GM18861 (cell line): ENCODE results near the gene CHCHD5.
"Not testable (repeated sequence)": the region's sequence is repeated elsewhere in the genome, so short reads cannot be mapped to it uniquely, and the experiment has no call there.

Source experiments
- ATAC-seq: cut with Tn5 transposase; IDR thresholded peaks from one replicate; pipeline ENCODE4 v1.9.1; 2021; ENCODE audit not compliant: unreplicated experiment

The CHCHD5 gene

GRCh38 chr2:112585873-112586464 lies 1.6 kb downstream of the CHCHD5 start:
- no peak for ATAC-seq

GRCh38 chr2:112588611-112589045 lies 4.2 kb downstream of the CHCHD5 start:
- ATAC-seq: no peak

DNA sequence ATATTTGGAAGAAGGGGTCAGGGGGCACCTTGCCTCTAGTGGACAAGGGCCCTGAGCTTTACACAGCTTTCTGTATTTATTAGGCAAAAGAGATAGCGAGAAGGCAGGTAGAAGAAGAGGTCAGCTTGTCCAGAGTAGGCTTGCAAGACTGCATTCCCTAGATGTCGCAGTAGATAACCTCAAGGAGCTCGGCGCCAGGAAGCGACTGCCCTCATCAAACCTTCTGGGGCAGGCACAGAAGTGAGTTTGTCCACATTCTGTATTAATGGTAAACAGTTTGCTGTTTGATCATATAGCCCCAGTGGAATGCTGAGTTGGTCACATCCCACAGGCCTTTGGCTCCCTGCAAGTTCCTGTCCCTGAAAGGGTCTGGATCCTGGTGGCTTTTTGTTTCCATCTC lies 7.0 kb downstream of the CHCHD5 start:
- ATAC-seq: no peak

- ATAC-seq: no peak
Measured at GRCh38 chr2:112593736-112594135, 9.3 kb downstream of the CHCHD5 start.

DNA sequence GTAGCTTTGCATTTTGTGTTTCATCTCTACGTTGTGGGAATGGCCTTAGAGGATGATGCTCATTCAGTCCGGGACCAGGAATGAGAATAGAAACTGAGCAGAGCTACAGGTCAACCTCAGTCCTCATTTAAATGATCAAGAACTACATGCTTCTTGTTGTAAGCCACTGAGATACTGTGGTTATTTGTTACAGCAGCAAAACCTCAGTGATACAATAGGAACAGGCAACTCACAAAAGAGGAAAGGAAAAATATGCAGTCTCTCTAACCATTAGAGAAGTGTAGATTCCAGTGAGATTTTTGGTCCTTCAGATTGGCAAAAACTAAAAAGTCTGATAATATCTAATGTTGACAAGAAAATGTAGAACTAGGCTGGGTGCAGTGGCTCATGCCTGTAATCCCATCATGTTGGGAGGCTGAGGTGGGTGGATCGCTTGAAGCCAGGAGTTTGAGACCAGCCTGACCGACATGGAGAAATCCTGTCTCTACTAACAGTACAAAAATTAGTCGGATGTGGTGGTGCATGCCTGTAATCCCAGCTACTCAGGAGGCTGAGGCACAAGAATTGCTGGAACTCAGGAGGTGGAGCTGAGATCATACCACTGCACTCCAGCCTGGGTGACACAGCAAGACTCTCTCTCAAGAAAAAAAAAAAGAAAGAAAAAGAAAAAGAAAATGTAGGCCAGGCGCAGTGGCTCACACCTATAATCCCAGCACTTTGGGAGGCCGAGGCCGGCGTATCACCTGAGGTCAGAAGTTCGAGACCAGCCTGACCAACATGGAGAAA lies 13.3 kb downstream of the CHCHD5 start:
- ATAC-seq: no peak

DNA sequence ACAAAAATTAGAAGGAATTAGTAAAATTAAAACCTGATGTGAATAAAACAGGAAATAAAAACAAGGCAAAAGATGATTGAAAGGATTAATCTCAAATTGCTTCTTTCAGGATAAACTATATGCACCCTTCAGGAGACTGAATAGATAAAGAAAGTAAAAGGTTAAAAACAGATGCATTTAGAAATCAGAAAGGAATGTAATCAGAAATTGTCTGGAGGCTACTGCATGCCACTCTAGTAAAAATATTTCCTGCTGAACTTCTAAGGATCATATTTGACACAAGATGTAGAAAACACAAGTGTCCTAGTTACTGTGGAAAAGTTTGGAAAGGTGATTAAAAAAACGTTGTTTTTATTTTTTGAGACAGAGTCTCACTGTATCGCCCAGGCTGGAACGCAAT lies 16.2 kb downstream of the CHCHD5 start:
- ATAC-seq: no peak

DNA sequence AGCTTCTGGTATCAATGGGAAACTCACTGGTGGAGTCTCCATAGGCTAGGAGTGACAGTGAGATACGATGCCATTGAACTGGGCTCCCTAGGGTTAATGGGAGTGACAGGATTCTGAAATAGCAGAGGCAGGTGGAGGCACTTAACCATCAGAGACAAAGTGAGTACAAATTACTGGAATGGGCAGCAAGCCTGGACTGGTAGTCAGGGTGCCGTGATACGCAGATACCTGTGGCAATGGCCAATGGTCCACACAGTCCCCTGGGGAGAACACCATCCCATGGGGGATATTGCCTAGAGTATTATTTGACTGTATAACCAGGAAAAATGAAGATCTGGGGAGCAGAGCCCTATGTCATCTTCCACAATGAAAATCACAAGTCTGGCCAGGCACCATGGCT lies 17.3 kb downstream of the CHCHD5 start:
- ATAC-seq: no peak

DNA sequence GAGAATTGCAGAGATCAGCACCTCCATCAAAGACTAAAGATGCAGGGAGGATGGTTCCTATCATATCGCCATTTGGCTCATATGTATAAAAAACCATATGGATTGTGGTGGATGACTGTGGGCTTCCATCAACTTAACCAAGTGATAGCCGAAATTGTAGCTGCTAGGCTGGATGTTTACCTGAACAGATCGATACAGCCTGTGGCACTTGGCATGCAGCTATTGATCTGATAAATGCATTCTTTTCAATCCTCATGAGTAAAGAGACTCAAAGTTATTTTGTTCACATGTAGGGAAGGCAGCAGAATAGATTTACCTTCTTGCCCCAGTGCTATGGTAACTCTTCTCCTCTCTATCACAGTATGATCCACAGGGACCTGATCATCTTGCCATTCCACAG lies 18.5 kb downstream of the CHCHD5 start:
- ATAC-seq: no peak

GRCh38 chr2:112603731-112604130 lies 19.3 kb downstream of the CHCHD5 start:
- ATAC-seq: no peak

DNA sequence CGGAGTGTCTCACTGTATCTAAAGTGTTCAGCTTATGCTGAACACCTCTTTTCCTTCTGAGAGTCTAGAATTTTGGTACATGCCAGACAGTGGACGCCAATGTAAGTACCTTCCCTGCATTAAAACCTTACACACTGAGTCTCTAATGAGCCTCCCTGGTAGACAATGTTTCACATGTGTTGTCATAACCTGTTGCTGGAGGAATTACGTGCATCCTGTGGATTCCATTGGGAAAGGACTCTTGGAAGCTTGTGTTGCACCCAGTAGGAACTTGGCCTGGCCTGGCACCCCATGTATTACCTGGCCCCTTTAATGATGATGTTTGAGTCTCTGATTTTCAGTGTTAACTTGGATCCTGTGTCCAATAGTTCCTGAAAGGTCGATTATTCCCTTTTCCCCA lies 20.5 kb downstream of the CHCHD5 start:
- no peak for ATAC-seq

- ATAC-seq: no peak
Measured at GRCh38 chr2:112605926-112606325, 21.5 kb downstream of the CHCHD5 start.

DNA sequence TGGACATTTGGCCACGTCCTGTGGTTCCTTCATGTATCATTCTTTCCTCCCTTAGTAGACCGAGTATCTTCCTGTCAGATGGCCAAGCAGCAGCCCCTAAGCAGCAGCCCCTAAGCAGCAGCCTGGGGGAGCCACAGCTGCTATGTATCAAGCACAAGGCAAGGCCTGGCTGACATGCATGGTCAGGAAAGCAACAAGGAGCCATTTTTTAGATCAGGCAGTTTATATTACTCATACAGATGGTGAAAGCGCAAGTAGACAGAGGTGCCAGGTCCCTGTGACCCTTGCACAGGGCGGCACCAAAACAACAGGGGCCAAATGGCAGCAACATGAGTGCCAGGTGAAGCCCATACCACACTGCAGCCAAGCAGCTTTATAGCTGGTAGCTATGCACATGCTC lies 22.1 kb downstream of the CHCHD5 start:
- ATAC-seq: no peak

- no peak for ATAC-seq
Measured at GRCh38 chr2:112607680-112608438, 23.4 kb downstream of the CHCHD5 start.

- ATAC-seq: not testable (repeated sequence)
Measured at GRCh38 chr2:112609320-112609719, 24.9 kb downstream of the CHCHD5 start.

DNA sequence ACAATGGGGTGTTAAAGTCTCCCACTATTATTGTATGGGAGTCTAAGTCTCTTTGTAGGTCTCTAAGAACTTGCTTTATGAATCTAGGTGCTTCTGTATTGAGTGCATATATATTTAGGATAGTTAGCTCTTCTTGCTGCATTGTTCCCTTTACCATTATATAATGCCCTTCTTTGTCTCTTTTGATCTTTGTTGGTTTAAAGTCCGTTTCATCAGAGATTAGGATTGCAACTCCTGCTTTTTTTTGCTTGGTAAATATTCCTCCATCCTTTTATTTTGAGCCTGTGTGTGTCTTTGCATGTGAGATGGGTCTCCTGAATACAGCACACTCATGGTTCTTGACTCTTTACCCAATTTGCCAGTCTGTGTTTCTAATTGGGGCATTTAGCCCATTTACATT lies 27.9 kb downstream of the CHCHD5 start:
- ATAC-seq: not testable (repeated sequence)

GRCh38 chr2:112614201-112614840 lies 29.9 kb downstream of the CHCHD5 start:
- no peak for ATAC-seq

DNA sequence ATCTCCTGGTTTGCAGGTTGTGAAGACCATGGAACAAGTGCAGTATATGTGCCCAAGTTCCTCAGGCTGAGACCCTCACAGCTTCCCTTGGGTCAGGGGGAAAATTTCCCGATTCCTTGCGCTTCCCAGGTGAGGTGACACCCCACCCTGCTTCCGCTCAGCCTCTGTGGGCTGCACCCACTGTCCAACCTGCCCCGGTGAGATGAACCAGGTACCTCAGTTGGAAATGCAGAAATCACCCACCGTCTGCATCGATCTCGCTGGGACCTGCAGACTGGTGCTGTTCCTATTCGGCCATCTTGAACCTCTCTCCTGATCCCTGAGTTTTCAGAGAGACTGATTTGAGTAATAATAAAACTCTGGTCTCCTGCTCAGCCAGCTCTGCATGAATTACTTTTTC lies 30.6 kb downstream of the CHCHD5 start:
- no peak for ATAC-seq

DNA sequence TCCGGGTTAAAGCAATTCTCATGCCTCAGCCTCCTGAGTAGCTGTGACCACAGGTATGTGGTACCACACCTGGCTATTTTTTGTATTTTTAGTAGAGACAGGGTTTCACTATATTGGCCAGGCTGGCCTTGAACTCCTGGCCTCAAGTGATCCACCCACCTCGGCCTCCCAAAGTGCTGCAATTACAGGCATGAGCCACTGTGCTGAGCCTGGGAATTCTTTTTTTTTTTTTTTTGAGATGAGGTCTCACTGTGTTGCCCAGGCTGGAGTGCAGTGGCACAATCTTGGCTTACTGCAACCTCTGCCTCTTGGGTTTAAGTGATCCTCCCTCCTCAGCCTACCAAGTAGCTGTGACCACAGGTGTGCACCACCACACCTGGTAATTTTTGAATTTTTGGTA lies 31.4 kb downstream of the CHCHD5 start:
- not testable (repeated sequence) for ATAC-seq

- ATAC-seq: no peak
Measured at GRCh38 chr2:112618383-112618782, 34.0 kb downstream of the CHCHD5 start.

- ATAC-seq: no peak
Measured at GRCh38 chr2:112621790-112622527, 37.5 kb downstream of the CHCHD5 start.

GRCh38 chr2:112622528-112622849 lies 38.1 kb downstream of the CHCHD5 start:
- no peak for ATAC-seq
